Cardiac fibroblast (primary cell): ENCODE results near the gene MDM2.
"Not testable (repeated sequence)": the region's sequence is repeated elsewhere in the genome, so short reads cannot be mapped to it uniquely, and the experiment has no call there.

ENCODE experiments used
- DNase-seq, 2 donors: peaks; one replicate each; pipeline versions ENCODE4 v3.0.0 to v3.0.0-alpha.2; 2010; ENCODE audit warnings: low read depth in 2 of 2
- H3K4me3 ChIP-seq, 2 donors: replicated peaks in 1 of 2; 1 replicate in 1 of 2; 2 replicates in 1 of 2; pipeline ENCODE4 v1.5.1; 2011; ENCODE audit warnings: low read depth in 2 of 2, low read length in 2 of 2, mild to moderate bottlenecking in 2 of 2, moderate library complexity in 1 of 2
- TF ChIP-seq, protein P1 (sequence below): IDR thresholded peaks from one replicate; pipeline ENCODE4 v1.5.1; 2011; ENCODE audit warnings: low read depth, mild to moderate bottlenecking, low read length, inconsistent platforms

Gene MDM2

DNA sequence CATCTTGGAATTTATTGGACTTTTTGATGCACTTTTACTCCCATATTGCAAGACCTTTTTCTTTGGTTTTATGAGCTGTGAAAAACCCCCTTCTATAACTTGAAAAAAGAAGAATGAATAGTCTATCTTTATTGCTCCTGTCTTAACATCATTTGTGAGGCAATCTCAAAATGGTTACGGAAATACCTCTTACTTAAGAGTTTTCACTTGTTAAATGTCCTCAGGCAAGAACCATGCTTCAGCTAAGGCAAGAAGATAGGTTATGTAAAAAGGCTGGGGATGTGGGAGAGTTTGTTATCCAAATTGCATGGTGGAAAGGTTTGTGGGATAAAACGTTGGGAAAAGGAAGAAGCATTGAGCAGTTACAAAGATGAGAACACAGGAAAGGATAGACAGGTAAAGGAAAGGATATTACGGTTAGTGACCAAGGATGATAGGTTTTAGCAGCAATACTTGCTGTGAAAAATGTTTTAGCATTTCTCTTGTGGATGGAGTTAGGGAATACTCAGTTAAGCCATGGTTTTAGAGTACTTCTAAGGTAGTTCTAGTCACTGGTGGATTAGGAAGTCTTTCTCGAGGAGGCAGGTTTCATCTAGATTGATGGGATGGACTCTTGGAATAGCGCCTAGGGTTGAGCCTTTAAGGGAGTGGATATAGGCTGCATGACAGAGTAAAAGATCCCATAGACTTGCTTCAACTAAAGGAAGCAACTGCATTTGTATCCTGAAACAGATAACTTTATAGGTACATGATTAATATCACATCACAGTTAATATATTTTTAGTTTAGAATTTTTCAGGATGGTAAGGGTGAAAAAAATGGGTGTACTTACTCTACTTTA lies 30.3 kb downstream of the MDM2 start:
- no peak for DNase-seq
- TF ChIP-seq, protein P1, sequence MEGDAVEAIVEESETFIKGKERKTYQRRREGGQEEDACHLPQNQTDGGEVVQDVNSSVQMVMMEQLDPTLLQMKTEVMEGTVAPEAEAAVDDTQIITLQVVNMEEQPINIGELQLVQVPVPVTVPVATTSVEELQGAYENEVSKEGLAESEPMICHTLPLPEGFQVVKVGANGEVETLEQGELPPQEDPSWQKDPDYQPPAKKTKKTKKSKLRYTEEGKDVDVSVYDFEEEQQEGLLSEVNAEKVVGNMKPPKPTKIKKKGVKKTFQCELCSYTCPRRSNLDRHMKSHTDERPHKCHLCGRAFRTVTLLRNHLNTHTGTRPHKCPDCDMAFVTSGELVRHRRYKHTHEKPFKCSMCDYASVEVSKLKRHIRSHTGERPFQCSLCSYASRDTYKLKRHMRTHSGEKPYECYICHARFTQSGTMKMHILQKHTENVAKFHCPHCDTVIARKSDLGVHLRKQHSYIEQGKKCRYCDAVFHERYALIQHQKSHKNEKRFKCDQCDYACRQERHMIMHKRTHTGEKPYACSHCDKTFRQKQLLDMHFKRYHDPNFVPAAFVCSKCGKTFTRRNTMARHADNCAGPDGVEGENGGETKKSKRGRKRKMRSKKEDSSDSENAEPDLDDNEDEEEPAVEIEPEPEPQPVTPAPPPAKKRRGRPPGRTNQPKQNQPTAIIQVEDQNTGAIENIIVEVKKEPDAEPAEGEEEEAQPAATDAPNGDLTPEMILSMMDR = no peak
- no peak overlapping the region for H3K4me3 ChIP-seq

DNA sequence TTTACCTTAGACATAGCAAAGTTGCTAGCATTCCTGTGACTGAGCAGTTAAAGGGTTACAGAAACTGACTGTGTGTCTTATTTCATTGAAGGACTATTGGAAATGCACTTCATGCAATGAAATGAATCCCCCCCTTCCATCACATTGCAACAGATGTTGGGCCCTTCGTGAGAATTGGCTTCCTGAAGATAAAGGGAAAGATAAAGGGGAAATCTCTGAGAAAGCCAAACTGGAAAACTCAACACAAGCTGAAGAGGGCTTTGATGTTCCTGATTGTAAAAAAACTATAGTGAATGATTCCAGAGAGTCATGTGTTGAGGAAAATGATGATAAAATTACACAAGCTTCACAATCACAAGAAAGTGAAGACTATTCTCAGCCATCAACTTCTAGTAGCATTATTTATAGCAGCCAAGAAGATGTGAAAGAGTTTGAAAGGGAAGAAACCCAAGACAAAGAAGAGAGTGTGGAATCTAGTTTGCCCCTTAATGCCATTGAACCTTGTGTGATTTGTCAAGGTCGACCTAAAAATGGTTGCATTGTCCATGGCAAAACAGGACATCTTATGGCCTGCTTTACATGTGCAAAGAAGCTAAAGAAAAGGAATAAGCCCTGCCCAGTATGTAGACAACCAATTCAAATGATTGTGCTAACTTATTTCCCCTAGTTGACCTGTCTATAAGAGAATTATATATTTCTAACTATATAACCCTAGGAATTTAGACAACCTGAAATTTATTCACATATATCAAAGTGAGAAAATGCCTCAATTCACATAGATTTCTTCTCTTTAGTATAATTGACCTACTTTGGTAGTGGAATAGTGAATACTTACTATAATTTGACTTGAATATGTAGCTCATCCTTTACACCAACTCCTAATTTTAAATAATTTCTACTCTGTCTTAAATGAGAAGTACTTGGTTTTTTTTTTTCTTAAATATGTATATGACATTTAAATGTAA lies 31.5 kb downstream of the MDM2 start:
- H3K4me3 ChIP-seq = no peak overlapping the region
- TF ChIP-seq, protein P1 = no peak
- DNase-seq = no peak

DNA sequence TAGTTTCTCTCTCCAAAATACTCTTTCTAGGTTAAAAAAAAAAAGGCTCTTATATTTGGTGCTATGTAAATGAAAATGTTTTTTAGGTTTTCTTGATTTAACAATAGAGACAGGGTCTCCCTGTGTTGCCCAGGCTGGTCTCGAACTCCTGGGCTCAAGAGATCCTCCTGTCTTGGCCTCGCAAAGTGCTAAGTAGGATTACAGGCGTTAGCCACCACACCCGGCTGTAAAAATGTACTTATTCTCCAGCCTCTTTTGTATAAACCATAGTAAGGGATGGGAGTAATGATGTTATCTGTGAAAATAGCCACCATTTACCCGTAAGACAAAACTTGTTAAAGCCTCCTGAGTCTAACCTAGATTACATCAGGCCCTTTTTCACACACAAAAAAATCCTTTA lies 33.2 kb downstream of the MDM2 start:
- not testable (repeated sequence) for H3K4me3 ChIP-seq, DNase-seq

DNA sequence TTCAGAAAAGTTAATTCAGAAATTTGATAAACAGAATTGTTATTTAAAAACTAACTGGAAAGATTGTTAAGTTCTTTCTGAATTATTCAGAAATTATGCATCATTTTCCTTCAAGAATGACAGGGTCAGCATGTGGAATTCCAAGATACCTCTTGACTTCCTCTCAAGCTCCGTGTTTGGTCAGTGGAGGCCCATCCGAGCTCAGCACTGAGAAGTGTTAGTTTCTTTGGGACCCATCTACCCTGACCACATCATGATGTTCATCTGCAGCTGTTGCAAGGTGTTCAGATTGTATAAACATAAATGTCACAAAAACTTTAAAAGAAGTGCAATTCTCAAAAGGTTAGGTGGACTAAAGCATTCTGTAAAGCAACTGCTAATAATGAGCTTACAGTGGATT lies 33.7 kb downstream of the MDM2 start:
- H3K4me3 ChIP-seq = no peak overlapping the region
- TF ChIP-seq, protein P1 = no peak
- no peak for DNase-seq

DNA sequence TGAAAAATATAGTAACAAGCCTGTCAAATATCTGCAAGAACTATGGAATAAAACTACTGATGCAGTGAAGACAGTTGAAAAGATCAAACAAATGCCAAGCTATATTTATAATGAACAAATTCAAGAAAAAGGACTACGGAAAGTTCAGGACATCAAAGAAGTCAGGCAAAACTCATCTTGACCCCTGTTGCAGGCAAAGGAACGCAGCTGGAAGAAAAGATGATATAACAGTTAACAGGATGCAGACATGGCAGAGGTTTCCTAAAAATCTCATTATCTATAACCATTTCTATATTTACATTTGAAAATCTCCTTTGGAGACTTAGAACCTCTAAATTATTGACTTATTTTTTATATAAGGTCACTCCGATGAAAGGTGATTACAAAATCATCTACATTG lies 34.1 kb downstream of the MDM2 start:
- DNase-seq = no peak
- TF ChIP-seq, protein P1 = no peak
- no peak overlapping the region for H3K4me3 ChIP-seq

DNA sequence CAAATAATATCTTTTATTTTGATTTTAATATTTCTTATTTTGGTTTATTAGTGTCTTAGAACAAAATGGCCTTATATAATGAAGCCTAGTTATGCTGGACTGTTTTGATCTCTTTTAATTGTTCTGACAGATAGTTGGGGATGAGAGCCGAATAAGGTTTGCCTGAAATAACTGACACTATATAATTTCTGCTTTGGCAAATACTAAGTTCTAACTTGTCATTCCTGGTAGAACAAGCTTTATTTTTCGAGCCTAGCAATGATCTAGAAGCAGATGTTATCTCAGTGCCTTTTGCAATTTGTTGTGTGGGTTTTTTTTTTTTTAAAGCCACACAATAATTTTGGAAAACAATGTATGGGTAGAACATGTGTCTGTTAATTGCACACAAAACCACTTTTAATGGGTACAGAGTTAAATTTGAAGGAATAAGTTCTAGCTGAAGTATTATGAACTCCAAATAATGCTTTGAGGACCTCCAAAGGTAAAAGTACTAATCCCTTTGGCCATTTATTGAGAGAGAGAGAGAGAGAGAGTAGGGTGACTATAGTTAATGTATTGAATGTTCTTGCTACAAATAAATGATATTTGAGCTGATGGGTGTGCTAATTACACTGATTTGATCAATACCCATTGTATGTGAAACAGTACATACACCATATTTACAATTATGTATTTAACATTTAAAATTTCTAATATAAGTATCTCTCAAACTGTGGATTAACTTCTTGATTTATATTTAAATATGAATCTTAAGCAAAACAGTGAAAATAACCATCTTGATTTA lies 35.0 kb downstream of the MDM2 start:
- H3K4me3 ChIP-seq = no peak overlapping the region
- TF ChIP-seq, protein P1 = no peak
- no peak for DNase-seq

DNA sequence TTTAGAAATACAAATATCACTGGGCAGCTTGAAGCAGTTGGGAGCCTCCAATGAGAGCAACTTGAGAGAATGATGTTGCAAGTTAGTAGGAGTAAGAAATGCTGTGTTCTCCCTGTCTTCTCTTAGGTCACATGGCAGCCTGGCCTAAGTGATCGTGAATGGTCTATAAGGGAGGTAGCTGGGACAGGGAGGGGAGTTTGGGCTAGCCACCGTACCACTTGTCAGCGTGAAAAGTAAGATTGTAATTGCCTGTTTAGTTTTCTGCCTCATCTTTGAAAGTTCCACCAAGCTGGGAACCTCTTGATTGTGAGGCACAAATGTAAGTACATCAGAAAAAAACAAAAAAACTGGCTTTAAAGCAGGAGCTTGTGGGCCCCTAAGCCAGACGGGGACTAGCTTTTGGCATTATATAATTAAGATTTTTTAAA lies 36.4 kb downstream of the MDM2 start:
- no peak overlapping the region for H3K4me3 ChIP-seq
- TF ChIP-seq, protein P1 = no peak
- no peak for DNase-seq
